Fibroblast of villous mesenchyme (primary cell): ENCODE measurements around the gene MAPRE2. TPM values are rescaled to one million over a fixed set of nuclear protein-coding genes. Genes with fewer than 3 reads are reported as not detected.

Experiments used
- DNase-seq: peaks from one replicate; pipeline ENCODE4 v3.0.0-alpha.2; 2010; ENCODE audit warnings: low read depth
- H3K4me3 ChIP-seq: 2 replicates; pipeline ENCODE4 v1.5.1; 2011; ENCODE audit warnings: low read depth, mild to moderate bottlenecking, low read length
- total RNA-seq: library from RNA; depleted of rRNA; stranded (reverse); fragments of >200 nt; gene quantifications from 2 replicates; pipeline ENCODE4 v1.2.3, GENCODE V29; 2012
- TF ChIP-seq, protein P1 (sequence below): IDR thresholded peaks from 2 replicates; pipeline ENCODE4 v1.5.1; 2012; ENCODE audit warnings: low read depth, mild to moderate bottlenecking, low read length; ENCODE audit not compliant: insufficient read depth

MAPRE2 gene
- total RNA-seq, result 18.6 and 19.0 TPM in 2 replicates

DNA sequence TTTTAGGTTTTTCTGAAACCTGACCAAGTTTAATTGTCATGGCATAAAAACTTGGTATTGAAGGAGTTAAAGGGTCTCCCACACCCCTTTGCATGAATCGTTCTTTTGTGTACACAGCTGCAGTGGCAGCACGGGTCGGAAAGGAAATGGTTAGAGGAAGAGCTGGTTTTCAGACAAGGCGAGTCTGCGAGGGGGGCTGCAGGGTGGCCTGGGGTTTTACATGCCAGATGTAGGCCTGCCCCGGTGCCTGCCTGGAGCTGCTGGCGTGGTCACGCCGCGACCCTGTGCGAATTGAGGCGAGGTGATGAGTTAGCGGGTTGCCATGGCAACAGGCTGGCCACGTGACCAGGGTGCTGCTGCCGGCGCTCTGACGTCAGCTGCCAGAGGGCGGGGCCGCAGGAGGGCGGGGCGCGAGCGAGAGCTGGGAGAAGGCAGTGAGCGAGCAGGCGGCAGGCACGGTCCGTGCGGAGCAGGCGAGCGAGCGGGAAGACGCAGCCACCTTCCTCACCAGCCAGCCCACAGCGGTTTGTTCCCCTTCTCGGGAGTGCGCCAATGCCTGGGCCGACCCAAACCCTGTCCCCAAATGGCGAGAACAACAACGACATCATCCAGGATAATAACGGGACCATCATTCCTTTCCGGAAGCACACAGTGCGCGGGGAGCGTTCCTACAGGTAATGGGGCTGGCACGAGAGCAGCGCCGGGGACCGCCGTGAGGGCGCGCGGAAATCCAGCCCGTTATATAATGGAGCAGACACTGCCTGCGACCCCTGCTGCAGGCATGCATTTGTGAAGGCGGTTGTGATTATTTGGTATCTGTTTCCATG lies at the start of gene MAPRE2:
Gene MAPRE2, plus strand, starts transcription at position 426 of the 827 bp plus-strand sequence. Its CDS starts 127 bp downstream, at position 553.
- TF ChIP-seq, protein P1, sequence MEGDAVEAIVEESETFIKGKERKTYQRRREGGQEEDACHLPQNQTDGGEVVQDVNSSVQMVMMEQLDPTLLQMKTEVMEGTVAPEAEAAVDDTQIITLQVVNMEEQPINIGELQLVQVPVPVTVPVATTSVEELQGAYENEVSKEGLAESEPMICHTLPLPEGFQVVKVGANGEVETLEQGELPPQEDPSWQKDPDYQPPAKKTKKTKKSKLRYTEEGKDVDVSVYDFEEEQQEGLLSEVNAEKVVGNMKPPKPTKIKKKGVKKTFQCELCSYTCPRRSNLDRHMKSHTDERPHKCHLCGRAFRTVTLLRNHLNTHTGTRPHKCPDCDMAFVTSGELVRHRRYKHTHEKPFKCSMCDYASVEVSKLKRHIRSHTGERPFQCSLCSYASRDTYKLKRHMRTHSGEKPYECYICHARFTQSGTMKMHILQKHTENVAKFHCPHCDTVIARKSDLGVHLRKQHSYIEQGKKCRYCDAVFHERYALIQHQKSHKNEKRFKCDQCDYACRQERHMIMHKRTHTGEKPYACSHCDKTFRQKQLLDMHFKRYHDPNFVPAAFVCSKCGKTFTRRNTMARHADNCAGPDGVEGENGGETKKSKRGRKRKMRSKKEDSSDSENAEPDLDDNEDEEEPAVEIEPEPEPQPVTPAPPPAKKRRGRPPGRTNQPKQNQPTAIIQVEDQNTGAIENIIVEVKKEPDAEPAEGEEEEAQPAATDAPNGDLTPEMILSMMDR, result no peak
- H3K4me3 ChIP-seq, result peak within 1 kb of the TSS; percentile 89
- DNase-seq, result peak; percentile 98

DNA sequence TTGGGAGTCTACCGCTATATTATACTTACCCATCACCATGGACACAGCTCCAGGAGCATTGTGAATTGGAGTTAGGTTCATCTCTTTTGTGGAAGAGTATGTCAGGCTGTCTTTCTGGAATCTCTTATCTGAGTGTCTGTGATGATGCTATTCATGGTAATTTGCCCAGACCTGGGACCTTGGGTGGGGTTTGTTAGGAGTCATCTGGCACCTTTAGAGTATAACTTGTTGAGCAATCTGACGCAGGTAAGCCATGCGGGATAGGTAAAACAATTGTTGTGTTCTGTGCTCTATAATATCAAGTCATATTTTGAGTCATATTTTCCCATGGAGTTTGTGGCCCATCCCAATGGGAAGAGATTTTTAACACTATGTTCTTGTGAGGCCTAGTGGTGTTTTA lies 49.7 kb upstream of the MAPRE2 start:
- H3K4me3 ChIP-seq, result no peak overlapping the region
- TF ChIP-seq, protein P1, result no peak
- DNase-seq, result no peak

DNA sequence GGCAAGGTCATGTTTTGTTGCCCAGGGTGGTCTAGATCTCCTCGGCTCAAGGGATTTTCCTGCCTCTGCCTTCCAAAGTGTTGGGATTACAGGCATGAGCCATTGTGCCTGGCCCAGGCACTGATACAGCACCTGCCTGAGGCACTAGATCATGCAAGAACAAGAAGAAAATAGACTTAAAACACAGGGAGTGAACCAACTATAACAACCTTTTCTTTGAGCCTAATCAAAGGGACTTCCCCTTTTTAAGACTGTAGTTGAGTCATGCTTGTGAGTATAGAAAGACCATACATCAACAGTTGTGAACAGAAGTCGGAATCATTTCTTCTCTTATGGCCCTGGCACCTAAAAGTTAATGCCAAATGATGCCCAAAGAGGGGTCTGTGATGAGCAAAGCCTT lies 47.9 kb upstream of the MAPRE2 start:
- DNase-seq, result no peak
- TF ChIP-seq, protein P1, result no peak

DNA sequence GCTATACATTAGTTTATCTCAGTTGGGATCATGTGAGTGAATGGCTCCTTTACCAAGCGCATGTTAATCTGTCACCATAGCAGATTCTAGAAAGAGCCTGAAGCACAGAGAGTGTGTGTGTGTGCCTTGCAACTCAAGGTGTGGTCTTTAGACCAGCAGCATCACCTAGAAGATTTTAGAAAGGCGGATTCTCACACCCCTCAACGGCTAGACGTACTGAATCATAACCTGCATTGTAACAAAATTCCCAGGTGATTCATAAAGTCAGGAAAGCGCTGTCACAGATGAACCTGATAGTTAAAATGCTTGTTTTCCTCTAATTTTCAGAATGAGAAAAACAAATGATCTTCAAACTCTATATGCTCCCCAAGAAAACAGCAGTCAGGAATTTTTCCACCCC lies 45.5 kb upstream of the MAPRE2 start:
- no peak for DNase-seq
- no peak overlapping the region for H3K4me3 ChIP-seq
- TF ChIP-seq, protein P1, result no peak

More for the DNA sequence above, 47.9 kb upstream of the MAPRE2 start:
- no peak overlapping the region for H3K4me3 ChIP-seq

DNA sequence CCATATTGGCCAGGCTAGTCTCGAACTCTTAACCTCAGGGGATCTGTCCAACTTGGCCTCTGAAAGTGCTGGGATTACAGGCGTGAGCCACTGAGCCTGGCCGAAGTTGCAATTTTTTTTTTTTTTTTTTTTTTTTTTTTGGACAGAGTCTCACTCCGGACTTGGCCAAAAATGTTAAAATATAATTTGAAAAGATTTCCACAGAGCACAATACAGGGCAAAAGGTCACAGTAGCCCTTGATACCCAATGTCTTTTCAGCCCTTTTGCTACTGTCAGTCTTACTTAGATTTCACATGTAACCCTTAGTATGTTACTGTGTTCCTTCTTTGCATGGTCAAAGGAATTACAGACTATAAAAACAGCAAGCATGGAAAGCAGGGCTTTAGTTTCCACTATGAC lies 42.6 kb upstream of the MAPRE2 start:
- H3K4me3 ChIP-seq, result no peak overlapping the region
- TF ChIP-seq, protein P1, result no peak
- DNase-seq, result no peak

DNA sequence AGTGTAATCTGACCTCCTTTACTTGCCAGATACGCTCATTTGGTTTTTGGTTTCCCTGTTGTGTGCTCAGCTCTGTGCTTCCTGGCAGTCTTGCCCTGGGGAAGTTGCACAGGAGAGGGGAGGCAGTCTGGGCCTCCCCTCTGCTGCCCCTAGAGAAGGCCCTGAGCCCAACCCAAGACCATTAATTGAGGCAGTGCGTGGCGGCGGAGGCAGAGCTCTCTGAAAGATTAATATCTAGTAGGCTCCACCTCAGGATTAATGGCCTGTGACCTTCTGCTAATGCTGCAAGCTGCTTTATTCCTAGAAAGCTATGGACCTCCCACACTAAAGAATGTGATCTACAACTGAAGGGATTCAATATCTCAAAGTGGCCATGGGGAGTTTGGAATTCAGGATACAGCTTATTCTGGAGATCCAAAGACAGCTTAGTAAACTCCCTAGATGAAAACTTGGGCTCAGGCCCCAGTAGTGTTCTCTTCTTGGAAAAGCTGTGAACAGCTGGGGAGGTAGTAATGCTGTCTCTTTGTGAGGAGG lies 41.4 kb upstream of the MAPRE2 start:
- H3K4me3 ChIP-seq, result no peak overlapping the region
- DNase-seq, result no peak
- TF ChIP-seq, protein P1, result no peak
